ENCODE data around the gene GAS6. TPM values are rescaled to one million over a fixed set of nuclear protein-coding genes. Genes with fewer than 3 reads are reported as not detected.
A peak's percentile ranks its signal among the peaks of the same experiment; 100 is the strongest.

GAS6 gene
- total RNA-seq, 1 experiment from 2014 or later, result 138 TPM

DNA sequence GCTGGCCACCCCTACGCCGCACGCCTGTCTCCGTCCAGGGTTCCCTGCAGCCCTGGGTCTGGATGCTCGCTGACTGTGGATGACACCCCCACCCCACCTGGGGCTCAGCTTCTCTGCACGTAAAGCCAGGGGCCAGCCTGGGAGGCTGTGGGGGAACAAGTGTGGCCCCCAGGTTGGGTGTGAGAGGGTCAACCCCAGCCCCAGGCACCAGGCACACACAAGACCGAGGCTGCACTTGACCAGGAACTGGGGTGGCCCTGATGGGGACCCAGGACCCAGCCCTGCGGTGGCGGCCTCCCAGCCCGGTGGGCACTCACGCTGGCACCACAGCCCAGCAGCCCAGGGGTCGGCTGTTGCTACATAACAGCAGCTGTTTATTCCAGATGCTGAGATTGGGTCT is 41.6 kb downstream of the GAS6 start:
- no peak for DNase-seq (ENCODE audit: low read depth)

DNA sequence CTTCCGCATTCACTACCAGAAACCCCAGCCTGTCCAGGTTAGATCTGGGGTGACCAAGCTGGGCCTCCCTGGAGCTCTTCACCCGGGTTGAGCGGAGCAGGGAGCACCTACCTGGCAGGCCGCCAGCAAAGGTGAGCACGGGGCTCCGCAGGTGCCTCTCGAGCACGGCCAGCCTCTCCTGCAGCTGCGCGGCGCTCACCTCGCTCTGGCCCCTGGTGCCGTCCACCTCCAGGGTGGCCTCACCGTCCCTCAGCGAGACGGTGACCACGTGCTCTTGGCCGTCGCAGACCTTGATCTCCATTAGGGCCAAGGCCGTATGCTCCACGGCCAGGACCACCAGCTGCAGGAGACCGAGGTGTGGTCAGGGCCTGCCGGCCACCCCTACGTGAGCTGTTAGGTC is 42.0 kb downstream of the GAS6 start:
- DNase-seq (ENCODE audit: low read depth), result no peak

DNA sequence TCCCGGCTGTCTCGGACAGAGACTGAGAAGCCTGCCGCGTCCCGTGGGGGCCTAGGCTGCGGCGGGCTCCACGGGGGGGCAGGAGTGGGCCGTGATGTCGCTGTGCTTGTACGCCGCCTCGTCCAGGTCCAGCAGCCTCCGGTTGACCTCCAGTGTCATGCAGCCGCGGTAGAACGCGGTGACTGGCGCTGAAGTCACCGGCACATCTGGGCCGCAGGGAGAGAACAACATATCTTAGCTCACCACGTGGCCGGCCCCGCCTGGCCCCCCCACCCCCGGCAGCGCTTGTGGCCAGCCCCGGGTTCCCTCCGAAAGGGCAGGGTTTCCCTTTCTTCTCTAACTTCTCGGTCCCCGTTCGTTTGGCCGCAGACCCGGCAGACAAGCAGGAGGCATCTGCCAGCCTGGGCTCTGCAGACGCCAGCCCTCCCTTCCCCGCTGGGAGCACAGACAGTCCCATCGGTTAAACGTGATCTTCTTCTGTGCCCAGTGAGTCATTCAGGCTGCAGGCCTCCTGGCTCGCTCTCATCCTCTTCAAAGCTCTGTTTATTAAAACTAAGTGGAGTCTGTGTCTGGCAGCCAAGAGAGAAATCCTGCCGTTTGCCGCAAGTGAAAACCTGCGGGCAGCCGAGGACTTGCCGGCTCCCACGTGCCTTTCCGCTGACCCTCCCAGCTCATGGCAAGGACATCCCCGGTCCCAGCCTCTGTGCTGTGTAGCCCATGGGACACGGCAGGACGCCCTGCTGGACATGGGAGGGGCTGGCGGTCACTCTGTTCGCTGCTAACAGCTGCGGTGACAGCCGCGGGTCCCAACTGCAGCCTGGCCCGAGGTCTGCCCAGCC is 42.8 kb downstream of the GAS6 start:
- DNase-seq (ENCODE audit: low read depth), result peak; percentile 98

DNA sequence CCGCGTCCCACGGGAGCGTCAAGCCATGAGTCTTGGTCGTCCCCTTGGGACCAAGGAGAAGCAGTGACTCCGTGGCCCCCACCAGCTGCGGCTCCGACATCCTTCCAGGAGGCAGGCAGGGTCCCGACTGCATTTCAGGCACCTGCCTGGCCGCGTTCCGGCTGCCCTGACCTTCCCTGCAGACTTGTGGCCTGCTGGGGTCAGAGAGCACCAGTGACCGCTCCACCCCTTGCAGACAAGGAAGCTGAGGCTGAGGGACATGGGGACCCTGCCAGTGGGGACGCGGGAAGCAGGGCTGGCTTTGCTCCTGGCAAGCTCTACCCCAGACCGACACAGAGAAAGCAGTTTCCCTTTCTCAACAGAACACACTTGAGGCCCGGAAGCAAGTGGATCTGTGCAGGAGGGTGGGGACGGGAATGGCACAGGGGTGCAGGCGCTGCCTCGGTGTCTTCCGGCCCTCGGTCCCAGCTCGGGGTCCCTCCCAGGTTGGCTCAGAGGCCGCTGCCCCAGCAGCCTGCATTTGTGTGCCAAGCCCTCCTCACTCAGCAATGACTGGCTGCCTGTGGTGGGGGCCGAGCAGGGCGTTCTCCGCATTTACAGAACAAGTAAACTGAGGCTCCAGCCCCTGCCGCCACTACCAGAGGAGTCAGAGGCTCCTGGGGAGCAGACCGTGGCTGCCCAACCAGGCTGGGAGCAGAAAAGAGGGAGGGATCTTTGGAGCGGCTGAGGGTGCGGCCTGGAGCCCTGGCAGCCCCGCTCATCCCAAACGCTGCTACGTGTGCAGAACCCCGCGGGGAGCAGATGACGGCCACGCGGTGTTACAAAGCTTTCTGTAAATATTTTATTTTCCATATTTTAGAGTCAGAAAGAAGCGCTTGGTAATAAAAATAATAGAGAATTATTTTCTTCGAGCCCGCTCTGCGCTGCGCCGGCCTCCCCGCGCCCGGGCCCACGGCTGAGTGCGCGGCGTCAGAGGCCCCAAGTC is 43.9 kb downstream of the GAS6 start:
- no peak for DNase-seq (ENCODE audit: low read depth)

DNA sequence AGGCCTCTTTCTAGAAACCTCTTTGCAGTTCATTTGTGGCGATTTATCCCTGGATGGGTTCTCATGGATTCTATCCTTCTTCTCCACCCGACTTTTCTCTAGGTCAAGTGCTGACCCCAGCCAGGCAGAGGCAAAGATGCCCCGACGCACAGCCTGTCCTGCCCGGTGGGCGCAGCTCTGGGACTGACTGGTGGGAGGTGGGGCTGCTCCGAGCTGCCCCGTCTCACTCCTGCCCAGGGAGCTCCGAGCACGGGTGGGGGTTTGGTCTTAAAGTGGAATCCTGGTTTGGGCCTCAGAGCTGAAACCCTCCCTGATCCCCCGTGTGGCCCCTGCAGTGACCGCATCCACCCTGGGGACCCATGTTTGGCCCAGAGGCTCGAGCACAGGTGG is 44.5 kb downstream of the GAS6 start:
- DNase-seq (ENCODE audit: low read depth), result no peak

DNA sequence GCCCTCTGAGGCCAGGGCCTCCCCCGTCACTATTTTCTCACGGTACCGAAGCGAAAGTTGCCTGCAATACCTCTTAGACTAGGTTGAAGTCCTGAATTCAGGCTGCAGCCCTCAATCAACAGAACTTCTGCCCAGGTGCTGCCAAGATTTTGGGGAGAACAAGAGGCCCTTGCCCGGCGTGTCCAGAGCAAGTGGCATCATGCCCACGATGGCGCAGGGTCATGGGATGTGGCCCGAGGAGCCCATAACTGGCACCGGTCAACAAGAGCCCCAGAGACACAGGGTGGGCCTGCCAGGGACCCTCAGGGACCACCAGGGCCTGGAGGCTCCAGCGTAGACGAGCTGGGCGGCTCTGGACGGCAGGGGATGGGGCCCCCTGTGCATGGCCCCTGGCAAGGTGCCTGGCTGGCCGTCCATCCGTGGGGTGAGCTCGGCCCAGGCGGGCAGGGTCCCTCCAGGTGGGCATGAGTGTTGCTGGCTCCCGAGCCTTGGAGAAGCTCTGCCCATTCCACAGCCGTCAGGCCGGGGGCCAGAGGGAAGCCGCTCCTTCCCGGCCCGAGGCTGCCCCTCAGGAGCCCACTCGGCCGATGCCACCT is 45.1 kb downstream of the GAS6 start:
- DNase-seq (ENCODE audit: low read depth), result no peak

DNA sequence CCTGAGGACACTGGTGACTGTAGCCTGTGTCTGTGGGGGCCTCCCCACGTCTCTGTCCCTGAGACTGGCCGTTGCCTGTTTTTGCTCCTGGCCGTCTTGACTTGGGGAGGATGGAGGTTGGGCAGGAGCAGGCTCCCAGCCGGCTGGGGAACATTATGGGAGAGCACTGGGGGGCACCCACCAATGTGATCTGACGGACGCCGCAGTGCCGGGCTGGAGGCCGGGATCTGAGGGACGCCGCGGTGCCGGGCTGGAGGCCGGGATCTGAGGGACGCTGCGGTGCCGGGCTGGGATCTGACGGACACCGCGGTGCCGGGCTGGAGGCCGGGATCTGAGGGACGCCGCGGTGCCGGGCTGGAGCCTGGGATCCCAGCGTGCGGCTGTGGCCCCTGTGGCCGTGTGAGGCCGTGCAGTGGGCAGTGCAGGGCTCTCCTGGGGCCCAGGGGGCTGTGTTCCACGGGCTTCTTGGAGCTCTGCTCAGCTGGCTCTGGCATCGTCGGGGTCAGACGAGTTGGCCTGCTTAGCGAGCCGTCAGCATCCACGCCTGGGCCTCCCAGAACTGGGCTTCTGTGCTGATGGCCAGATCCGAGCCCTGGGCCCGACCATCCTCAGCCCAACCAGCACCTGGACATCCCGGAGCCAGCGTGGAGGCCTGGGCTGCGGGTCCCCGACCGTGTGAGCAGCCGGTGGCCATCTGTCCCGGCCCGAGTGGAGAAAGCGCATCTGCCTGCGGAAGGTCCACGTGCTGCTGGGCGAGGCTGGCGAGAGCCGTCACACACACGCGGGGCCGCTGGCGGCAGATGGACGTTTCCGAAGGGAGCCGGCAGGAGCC is 45.8 kb downstream of the GAS6 start:
- no peak for DNase-seq (ENCODE audit: low read depth)

DNA sequence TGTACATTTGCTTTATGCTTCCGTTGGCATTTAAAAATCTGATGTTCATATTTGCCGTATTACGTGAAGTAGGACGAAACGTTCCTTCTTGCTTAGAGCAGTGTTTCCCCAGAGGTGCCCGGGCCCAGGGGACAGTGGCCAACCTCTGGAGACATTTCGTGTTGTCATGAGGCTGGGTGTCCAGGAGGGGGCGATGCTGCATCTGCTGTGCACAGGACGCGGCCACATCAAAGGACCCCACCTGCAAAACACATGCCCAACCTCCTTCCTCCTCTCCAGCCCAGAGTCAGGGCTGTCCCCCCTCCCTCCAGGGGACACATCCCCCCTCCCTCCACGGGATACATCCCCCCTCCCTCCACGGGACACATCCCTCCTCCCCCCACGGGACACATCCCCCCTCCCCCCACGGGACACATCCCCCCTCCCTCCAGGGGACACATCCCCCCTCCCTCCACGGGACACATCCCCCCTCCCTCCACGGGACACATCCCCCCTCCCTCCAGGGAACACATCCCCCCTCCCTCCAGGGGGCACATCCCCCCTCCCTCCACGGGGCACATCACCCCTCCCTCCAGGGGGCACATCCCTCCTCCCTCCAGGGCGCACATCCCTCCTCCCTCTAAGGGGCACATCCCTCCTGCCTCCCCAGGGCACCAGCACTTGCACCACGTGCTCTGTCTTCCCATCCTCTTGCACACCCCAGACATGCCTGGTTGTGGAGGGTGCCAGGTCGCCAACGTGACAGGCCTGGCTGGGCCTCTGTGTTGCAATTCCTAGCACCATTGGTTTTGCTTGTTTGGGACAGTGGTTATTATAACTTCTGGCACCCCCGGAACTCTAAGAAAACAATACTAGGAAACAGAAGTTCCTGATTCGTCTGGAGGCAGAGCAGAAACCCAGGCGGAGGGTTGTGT is 46.7 kb downstream of the GAS6 start:
- peak; percentile 66 for DNase-seq (ENCODE audit: low read depth)

DNA sequence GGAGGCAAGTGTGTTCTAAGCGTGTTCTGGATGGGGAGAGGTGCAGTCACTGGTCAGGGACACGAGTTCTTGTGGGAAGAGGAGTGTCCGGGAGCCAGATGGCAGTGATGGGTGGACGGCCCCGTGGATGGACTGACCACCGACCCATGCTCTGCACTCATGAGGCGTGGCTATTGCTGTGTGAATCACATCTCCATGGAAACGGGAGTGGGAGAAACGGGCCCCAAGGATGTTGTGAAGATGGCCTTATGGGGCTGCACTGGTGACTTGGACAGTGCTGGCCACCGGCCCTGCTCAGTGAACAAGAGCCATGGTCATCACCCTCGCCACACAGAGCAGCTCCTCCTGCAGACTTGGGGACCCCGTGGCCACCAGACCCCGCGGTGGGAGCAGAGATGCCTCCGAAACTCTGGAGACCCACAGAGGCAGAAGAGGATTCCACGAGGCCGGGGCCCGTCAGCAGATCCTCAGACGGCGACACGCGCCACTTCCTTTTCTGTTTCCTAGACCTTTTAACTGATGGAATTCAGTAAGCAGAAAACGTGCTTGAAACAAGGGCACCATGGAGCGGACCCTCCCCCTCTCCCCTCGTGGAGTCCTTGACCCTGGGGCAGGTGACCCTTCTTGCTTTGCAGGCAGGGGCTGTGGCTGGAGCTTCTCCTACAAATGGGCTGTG is 47.5 kb downstream of the GAS6 start:
- no peak for DNase-seq (ENCODE audit: low read depth)

DNA sequence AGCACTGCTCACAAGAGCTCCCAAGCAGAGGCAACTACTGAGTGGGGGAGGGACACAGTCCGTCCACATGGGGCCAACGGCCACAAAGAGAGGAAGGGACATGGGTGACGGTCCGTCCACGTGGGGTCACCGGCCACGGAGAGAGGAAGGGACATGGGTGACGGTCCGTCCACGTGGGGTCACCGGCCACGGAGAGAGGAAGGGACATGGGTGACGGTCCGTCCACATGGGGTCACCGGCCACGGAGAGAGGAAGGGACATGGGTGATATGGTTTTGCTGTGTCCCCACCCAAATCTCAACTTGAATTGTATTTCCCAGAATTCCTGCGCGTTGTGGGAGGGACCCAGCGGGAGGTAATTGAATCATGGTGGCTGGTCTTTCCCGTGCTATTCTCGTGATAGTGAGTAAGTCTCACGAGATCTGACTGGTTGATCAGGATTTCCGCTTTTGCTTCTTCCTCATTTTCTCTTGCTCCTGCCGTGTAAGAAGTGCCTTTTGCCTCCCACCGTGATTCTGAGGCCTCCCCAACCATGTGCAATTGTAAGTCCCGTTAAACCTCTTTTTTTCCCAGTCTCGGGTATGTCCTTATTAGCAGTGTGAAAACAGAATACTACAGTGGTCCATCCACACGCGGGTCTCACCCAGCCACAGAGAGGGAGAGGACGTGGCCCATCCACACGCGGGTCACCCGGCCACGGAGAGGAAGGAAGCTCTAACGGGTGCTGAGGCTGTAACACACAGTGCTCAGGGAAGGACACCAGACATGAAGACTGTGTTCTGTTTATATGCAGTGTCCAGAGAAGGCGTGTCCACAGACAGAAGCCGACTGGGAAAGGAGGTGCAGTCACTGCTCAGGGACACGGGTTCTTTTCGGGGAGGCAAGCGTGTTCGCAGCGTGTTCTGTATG is 48.5 kb downstream of the GAS6 start:
- DNase-seq (ENCODE audit: low read depth), result no peak

DNA sequence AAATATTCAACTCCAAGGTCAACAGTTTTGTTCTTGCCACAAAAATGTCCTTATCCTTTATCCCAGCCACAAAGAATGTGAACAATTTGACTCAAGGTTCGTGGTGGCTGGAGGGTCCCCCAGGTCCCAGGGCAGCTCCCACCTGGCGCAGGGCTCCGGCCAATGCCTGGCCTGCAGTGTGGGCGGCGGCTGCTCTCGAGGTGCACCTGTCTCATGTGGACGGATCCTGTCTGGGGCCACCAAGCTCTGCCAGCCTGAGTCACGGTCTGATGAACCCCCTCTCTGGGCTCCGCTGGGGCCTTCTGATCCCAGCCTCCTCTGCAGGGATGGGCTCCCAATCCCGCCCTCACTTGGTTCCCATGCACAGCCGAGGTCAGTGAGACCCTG is 49.4 kb downstream of the GAS6 start:
- peak; percentile 48 for DNase-seq (ENCODE audit: low read depth)

DNA sequence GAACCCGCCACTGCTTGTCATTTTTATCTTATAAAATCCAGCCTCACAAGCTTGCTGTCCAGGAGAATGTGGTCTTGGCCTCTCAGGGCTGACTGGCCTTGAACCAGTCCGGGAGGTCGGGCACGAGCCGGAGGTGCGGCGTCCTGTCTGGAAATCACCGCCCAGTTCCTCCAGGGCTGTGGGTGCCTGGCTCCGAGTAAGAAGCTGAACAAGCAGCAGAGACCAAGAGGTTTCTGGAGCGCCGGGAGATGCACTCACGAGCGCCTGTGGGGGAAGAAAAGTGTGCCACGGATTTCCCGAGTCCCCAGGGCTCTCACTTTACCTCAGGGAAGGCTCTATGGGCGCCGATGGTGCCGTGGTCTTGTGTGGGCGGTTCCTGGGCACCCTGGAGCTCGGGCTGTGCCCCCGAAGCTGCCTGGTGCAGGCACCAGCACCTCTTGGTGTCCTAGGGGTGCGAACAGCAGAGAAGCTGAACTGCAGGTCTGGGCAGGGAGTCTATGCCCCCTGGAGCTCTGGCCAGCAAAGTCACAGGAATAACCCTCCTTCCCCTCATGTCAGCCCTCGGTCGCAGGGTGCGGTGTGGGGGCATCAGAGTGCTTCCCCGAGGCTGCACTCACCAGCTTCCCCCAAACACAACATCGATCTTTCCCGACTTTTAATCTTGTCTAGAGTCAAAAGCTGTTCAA is 50.0 kb downstream of the GAS6 start:
- DNase-seq (ENCODE audit: low read depth), result no peak

DNA sequence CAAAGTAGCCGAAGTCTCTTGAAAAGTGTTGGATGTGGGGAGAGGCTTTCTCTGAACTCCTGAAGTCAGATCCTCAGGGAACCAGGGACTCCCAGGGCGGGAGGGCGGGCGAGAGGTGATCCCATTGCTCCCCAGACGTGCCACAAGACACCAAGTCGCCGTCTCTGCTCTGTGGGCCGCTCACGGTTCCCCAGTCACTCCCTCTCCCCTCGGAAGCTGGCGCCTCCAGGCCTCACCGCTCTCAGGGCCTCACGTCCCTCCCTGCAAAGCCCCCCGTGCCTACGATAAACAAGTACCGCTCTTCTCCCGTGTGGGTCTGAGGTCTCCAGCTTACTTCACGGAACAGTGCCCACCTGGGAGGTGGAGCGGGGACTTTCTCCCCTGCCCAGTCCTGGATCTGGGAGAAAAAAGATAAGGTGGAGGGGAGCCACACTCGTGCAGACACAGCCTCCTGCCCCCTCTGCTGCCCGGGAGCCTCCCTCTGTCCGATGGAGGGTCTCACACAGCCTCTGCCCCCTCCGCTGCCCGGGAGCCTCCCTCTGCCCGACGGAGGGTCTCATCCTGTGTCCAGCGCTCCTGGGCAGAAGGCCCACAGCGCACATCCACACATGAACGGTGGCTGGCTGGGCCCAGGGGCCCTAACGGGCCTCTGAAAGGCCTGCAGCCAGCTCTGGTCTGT is 50.7 kb downstream of the GAS6 start:
- no peak for DNase-seq (ENCODE audit: low read depth)

DNA sequence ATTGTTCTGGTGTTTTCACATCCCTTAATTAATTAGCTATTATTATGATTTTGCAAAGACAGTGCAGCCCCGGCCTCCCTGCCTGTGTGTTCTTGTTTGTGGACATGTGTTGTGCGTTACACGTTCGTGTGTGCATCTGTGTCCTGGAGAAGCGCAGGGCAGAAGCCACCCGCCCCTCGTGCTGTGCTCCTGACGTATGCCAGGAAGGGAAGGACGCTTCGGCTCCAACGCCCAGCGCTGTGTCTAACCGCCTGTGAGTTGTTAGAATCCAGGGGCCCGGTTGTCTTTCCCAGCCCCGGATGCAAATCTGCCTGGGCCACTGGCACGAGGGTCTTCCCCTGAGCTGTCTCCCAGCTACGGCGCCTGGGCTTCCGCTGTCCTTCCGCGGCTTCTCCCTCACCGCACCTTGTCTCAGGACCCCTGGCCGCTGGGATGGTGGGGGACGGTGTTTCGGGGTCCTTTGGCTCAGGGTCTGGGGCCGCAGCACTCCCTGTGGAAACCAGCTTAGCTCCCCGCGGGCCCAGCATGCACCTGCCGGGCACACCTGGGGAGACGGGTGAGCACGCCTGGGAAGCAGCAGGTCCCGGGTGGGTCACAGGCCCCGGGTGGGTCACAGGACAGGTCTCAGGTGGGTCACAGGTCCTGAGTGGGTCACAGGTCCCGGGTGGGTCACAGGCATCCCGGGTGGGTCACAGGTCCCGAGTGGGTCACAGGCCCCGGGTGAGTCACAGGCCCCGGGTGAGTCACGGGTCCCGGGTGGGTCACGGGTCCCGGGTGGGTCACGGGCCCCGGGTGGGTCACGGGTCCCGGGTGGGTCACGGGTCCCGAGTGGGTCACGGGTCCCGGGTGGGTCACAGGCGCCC is 51.5 kb downstream of the GAS6 start:
- DNase-seq (ENCODE audit: low read depth), result no peak

DNA sequence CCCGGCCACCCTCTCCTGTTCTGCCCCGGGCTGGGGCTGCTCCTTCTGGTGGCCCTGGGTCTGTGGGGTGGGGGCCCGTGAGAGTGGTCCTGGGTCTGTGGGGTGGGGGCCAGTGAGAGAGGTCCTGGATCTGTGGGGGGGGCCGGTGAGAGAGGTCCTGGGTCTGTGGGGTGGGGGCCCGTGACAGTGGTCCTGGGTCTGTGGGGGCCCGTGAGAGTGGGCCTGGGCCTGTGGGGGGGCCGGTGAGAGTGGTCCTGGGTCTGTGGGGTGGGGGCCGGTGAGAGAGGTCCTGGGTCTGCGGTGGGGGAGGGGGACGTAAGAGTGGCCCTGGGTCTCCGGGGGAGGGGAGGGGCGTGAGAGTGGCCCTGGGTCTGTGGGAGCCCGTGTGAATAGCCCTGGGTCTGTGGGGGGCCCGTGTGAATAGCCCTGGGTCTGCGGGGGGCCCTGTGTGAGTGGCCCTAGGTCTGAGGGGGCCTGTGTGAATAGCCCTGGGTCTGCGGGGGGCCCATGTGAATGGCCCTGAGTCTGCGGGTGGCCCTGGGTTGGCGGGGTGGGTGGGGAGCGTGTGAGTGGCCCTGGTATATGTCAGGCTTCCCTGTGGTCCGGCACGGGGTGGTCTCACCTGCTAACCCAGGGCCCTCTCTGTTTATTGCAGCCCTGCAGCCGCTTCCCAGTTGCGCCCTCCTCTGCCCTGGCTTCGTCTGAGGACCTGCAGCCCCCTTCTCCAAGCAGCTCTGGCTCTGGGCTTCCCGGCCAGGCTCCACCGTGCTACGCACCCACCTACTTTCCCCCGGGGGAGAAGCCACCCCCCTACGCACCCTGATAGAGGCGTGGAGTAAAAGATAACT is 52.6 kb downstream of the GAS6 start:
- no peak for DNase-seq (ENCODE audit: low read depth)
